Activated T-cell treated with anti-CD3 and anti-CD28 coated beads for 48 hours (primary cell): ENCODE data around the gene ERBB4.

Source experiments
- DNase-seq: peaks from one replicate; pipeline ENCODE4 v3.0.0-alpha.2; 2020; ENCODE audit warnings: low read depth

ERBB4 gene

DNA sequence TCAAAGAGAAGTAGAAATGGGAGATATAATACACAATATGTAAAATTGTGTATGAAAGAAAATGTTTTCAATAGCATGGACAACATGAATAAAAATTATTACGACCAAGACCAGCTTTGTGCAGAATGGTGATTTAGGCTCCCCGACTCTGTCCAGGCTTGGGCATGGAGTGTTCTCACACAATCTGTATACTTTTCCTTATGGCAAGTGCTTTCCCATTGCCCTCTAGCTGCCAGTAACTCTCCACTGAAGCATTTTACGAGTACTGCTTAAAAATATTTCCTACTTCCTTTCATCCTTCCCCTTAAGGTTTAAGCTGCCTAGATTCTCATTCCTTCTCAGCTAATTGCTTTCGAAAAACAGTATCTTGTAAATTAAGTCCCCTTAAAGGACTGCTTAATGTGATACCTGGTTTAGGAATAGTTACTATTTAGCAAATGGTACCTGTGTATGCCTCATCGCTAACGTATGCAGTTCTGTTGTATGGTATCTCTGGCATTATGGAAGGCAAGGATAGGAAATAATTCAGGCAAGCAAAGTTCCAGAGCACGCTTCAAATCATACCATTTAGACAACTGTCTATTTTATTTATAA is 714.6 kb downstream of the ERBB4 start:
- no peak for DNase-seq

DNA sequence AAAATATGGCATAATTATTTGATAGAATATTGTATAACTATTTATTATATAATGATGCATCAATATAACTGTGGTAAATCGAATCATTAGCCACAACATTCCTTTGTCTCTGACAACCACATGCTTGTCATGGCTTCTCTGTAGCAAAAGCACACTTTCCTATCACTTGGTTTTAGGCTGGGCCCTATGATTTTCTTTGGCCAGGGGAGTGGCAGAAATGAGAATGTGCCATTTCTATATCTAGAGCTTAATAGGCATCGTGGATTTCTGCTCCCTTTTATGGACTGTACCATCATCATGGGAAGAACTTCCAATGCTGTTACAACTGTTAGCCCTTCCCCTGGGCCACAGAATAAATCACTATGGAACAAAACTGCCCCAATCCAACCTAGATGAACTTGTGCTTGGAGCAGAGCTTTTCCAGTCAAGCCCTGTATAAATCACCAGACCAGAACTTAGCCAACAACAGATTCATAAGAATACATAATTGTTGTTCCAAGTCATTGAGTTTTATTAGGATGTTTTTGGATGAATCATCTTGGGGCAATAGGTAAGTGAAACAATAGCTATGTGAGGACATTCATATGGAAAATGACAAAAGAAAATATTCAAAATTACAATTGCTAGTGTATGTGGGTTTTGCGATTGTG is 715.8 kb downstream of the ERBB4 start:
- DNase-seq = no peak

- DNase-seq = no peak
These were observed 721.8 kb downstream of the ERBB4 start for GRCh38 chr2:211816754-211817153.

DNA sequence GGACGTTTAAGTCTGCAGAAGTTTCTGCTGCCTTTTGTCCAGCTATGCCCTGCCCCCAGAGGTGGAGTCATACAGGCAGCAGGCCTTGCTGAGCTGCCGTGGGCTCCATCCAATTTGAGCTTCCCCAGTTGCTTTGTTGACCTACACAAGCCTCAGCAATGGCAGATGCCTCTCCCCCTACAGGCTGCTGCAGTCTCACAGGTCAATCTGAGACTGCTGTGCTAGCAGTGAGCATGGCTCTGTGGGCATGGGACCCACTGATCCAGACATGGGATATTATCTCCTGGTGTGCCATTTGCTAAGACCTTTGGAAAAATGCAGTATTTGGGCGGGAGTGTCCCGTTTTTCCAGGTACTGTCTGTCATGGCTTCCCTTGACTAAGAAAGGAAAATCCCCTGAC is 726.0 kb downstream of the ERBB4 start:
- no peak for DNase-seq

DNA sequence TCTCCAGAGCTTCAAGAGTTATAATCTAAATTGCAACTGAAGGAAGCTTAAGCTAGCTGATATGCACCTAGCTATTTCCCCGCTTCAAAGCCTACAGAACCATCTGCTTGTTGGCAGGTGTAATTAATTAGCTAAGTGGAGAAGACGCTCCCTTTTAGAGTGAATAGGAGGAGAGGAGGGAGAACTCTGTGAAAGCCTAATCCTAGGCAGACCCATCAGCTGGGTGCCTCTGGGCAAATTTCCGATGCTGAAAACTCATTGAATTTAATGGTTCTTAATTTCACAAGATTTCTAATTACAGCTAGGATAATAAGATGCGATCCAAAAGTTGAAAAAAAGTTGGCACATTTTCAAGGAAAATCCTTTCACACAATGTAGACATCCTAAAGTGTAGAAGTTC is 735.9 kb downstream of the ERBB4 start:
- no peak for DNase-seq

- DNase-seq = no peak
These were observed 738.6 kb downstream of the ERBB4 start for GRCh38 chr2:211800001-211800400.

- no peak for DNase-seq
These were observed 739.7 kb downstream of the ERBB4 start for GRCh38 chr2:211798868-211799267.

DNA sequence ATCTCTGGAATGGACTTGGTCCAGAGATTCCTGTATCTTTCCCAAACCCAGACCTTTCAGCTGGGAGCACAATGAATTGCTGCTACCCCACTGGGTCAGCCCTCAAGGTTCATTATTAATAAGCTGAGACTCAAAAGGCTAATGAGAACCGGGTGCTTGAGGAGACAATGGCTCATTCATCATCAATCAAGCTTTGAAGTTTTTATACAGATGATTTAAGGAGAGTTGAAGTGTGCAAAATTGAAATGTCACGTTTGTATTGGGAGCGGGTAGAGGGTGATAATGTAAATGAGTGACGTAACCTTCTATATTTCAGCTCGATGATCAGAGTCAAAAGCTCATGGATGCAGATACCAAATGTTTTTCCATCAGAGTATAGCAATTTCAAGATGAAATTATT is 744.9 kb downstream of the ERBB4 start:
- no peak for DNase-seq

- DNase-seq = no peak
These were observed 748.6 kb downstream of the ERBB4 start for GRCh38 chr2:211789982-211790381.

GRCh38 chr2:211766689-211767088 is 771.9 kb downstream of the ERBB4 start:
- no peak for DNase-seq

DNA sequence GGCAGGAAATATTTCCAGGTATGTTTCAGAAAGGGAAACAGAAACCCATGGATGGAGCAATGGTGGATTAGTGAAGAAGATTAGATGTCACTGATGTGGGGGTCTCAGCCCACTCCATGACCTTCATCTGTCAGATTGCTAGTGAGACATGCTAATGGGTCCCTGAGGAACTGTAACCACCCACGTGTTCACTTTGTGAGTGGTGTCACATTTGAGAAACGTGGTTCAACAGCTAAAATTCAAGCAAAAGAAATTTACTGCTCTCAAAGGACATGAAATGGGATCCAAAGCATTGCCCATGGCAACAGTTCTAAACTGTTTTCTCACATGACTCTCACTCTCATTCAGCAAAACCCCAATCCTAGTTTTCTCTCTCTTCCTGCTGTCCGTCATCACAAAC is 776.1 kb downstream of the ERBB4 start:
- no peak for DNase-seq

DNA sequence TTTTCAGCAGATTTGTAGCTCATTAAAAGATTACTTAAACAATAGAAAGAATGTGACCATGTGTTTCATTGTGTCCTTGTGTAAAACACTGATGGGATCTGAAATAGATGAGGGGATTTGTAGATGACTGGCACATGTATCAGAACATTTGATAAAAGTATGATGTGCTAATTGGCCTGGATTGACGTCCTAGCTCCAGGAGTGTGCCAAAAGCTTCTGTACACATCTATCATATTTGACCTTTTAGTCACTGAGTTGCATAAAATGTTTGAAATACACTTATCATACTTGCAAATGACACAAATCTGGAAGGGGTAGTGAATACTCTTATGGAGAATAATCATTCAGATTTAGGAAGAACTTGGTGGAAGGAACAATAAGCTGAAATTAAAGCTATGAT is 778.5 kb downstream of the ERBB4 start:
- DNase-seq = no peak

DNA sequence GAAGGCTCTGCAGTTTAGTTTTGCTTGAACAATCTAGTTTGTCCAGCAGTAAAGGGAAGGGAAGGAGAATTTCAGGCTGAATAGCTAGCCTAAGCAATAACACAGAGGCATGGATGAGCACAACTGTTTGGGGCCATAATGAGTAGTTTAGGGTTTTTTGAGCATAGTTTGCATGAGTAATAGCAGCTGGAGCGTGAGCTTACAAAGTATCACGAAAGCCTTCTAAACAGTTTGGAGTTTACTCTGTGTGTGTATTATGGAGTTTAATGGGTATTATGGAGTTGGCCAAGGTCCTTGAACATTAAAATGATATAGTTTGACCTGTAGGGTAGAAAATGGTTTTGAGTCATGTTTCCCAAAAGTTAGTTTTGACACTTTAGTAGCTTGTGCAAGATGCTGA is 782.3 kb downstream of the ERBB4 start:
- no peak for DNase-seq

DNA sequence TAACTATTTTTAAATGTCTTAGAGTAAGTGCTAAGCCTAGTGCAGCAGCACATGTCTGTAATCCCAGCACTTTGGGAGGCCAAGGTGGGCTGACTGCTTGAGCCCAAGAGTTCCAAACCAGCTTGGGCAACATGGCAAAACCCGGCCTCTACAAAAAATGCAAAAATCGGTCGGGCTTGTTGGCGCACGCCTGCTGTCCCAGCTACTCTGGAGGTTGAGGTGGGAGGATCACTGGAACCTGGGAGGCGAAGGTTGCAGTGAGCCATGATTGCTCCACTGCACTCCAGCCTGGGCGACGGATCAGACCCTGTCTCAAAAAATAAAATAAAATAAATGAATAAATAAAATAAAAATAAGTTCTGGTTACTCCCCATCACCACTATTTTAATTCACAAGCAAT is 783.4 kb downstream of the ERBB4 start:
- DNase-seq = no peak

DNA sequence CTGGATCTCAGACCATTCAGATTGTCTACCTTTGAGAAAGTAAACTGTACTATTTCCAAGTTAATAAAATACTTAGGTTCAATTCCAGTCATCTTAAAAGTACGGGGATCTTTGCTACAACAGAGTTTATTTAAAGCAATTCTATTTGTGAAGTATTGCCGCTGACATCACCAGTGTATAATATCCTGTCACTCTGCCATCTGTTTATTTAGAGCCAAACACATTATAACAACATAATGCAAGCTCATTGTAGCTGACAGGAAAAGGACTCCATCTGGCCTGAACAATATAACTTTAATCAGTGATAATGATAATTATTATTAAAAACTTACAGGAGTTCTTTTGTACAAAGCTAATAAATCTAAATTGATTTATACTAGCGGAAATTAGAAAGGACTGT is 786.8 kb downstream of the ERBB4 start:
- DNase-seq = no peak

DNA sequence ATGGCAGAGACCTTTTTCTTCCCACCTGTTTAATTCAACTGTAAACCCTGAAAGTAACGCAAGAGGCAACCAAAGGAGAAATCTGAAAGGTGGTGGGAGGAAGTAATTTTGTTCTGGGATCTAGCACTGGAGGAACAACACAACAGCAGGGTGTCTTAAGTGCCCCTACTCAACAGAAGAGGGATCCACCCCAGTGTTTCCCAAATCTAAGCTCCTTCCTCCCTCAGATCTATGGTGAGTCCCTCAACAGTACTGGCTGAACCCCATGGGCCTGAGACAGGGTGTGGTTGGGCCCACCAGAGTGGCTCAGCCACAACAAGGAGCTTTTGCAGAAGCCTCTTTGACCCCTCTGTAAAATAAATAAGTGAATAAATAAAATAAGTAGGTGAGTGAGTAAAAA is 790.3 kb downstream of the ERBB4 start:
- DNase-seq = no peak

DNA sequence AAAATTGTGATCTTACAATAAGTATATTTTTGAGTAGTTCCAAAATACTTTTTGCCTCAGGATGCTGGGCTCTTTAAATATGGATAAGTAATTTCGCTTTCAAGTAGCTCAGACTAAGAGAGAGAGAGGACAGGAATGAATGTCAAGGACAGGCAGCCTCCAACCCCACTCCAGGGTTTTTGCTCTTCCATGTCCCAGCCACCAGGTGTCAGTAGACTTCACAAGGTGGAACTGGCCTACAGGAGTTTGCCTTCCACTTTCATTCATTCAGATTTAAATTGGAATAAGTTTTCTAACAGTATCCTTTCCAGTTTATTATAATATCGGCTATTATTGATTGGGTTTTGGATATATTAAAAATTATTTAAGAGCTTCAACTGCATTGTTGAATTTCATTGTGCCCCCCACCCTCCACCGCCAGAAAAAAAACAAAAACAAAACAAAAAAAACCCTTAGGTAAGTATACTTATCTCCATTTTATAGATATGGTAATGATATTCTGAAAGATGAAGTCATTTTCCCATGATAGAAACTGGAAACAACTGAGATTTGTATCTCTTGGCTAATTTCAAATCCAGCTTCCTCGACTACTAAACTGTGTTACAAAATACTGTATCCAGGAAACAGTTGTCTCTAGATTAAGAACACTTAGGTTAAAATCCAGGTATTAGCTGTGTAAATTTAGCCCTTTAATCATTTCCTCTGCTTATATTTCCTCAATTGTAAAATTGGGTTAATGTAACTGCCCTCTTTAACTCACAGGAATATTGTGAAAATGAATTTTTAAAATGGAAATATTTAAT is 793.1 kb downstream of the ERBB4 start:
- no peak for DNase-seq

DNA sequence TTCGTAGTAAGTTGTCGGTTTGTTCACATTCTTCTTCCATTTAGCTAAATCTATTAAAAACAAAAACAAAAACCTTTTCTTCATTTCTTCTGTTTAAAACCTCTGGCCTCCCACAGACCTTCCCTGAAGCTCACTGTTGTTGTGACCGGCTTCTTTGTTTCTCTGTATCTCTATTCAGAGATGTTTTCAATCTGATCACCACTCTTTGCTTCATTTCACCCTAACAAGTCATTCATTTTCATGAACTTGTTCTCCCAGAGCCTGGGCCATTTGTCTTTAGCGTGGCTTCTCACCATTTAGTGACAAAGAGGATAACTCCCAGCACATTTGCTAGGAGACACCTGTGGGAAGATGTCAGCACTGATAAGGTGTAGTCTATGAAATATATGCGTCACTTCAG is 794.2 kb downstream of the ERBB4 start:
- no peak for DNase-seq

GRCh38 chr2:211741966-211742365 is 796.6 kb downstream of the ERBB4 start:
- no peak for DNase-seq

- no peak for DNase-seq
These were observed 801.3 kb downstream of the ERBB4 start for GRCh38 chr2:211737282-211737681.

GRCh38 chr2:211730215-211730614 is 808.4 kb downstream of the ERBB4 start:
- DNase-seq = no peak

- no peak for DNase-seq
These were observed 809.2 kb downstream of the ERBB4 start for GRCh38 chr2:211729433-211729832.

GRCh38 chr2:211724933-211725332 is 813.7 kb downstream of the ERBB4 start:
- DNase-seq = no peak

GRCh38 chr2:211723398-211723797 is 815.2 kb downstream of the ERBB4 start:
- no peak for DNase-seq
